Heart left ventricle (tissue), 16 donors: ENCODE measurements around the gene TAPBPL. TPM values are rescaled to one million over a fixed set of nuclear protein-coding genes. Genes with fewer than 3 reads are reported as not detected.
A peak's percentile ranks its signal among the peaks of the same experiment; 100 is the strongest.

Experiments
- ATAC-seq, 4 donors: fragments of 200-7000 bp; cut with Tn5 transposase; one replicate each; pipeline ENCODE4 v1.9.1; 2020 to 2022; ENCODE audit warnings: moderate library complexity in 4 of 4, mild to moderate bottlenecking in 3 of 4, moderate number of reproducible peaks in 1 of 4
- DNase-seq, 5 donors: peaks; one replicate each; pipeline ENCODE4 v3.0.0-alpha.2; 2020
- H3K27ac ChIP-seq, 12 donors: fragments of 200-600 bp; sonication (generic) in 4 of 12; one replicate each; pipeline versions ENCODE4 v1.5.0 to v1.8.0; 2016 to 2022; ENCODE audit warnings: mild to moderate bottlenecking in 2 of 12
- H3K27me3 ChIP-seq, 9 donors: fragments of 200-600 bp; sonication (generic) in 2 of 9; one replicate each; pipeline versions ENCODE4 v1.5.1 to v1.8.0; 2016 to 2022; ENCODE audit warnings: mild to moderate bottlenecking in 3 of 9
- H3K36me3 ChIP-seq, 9 donors: fragments of 200-600 bp; sonication (generic) in 2 of 9; one replicate each; pipeline versions ENCODE4 v1.5.0 to v1.8.0; 2018 to 2022; ENCODE audit warnings: mild to moderate bottlenecking in 2 of 9
- H3K4me1 ChIP-seq, 12 donors: fragments of 200-600 bp; sonication (generic) in 4 of 12; one replicate each; pipeline versions ENCODE4 v1.5.0 to v1.8.0; 2016 to 2022; ENCODE audit warnings: mild to moderate bottlenecking in 3 of 12
- H3K4me3 ChIP-seq, 12 donors: fragments of 200-600 bp; sonication (generic) in 4 of 12; one replicate each; pipeline versions ENCODE4 v1.5.0 to v1.8.0; 2017 to 2022; ENCODE audit warnings: mild to moderate bottlenecking in 9 of 12, moderate library complexity in 4 of 12
- H3K9me3 ChIP-seq, 12 donors: fragments of 200-600 bp; sonication (generic) in 4 of 12; one replicate each; pipeline versions ENCODE4 v1.5.0 to v1.8.0; 2016 to 2022; ENCODE audit warnings: mild to moderate bottlenecking in 1 of 12
- POLR2A ChIP-seq, 2 donors: fragments of 450-650 bp; IDR thresholded peaks; one replicate each; pipeline ENCODE4 v1.6.1; 2017; ENCODE audit warnings: antibody characterized with exemption in 2 of 2, mild to moderate bottlenecking in 2 of 2, moderate library complexity in 2 of 2
- WGBS, 4 donors: extraction: QIAGEN DNeasy Blood & Tissue Kit in 2 of 4; methylation state at CpG; one replicate each; pipeline versions ENCODE4 v1.1.5 to v1.1.7; 2013 to 2018; 5-methylcytosine and 5-hydroxymethylcytosine counted together
- intact Hi-C, 10 donors: fragments of 100-400 bp; cut with DNase I; formaldehyde crosslinking; loops; one replicate each; pipeline versions ENCODE4 v1.11.1 to v1.14.2; 2022
- polyA plus RNA-seq, 2 donors: library from polyadenylated mRNA; stranded (reverse); fragments of 200-250 nt; gene quantifications; one replicate each; pipeline ENCODE4 v1.2.3, GENCODE V29; 2013
- total RNA-seq, 9 donors: library from RNA; depleted of rRNA in 2 of 9; stranded (reverse); fragments of >200 nt in 2 of 9; fragmentation: NEBNext Ultra II Directional in 3 of 9; extraction: Animal tissue kit (Norgen Biotek cat#: 25700) in 3 of 9; gene quantifications; one replicate each; pipeline versions ENCODE4 v1.1.0 to v1.2.4, GENCODE V29; 2016 to 2023
- TF ChIP-seq, protein P1 (sequence below), 12 donors: fragments of 200-600 bp; sonication (generic) in 4 of 12; IDR thresholded peaks; one replicate each; pipeline versions ENCODE4 v1.5.0 to v1.8.0; 2018 to 2022; ENCODE audit warnings: antibody characterized with exemption in 12 of 12, mild to moderate bottlenecking in 5 of 12
- donor health status: ischemic (EF 13 %, LVEDD 7.1; RV severe dilation, severe dysfunction).
- donor health status: healthy with polysubstance abuse.
- donor health status: DM: no; HTN: yes; CAD: no.
- donor health status: DM: no; HTN: no; CAD: no.
- donor health status: ischemic (EF 25% LVEDD 6.9; RV normal size, moderate dysfunction).
- donor health status: ischemic (EF 25% LVEDD 5.7; RV mildly dilated, moderate dysfunction).
- donor health status: healthy.
- donor health status: DM: yes; HTN: yes; CAD: no.
- donor health status: ischemic (EF 35%, LVEDD 5.7; RV mildly dilated, moderate dysfunction).
- donor health status: nonischemic (EF 11% LVEDD 7.7; RV severe dilation, severe dysfunction).
- donor health status: DM: yes; HTN: yes; CAD: no.
- donor health status: PGD.
- donor health status: ischemic (EF 29% LVEDD 5.4; RV normal size, mild dysfunction).
- donor health status: nonischemic (EF 23%, LVEDD 6.1; RV moderate dilation, normal function).

Gene TAPBPL
- total and polyA plus RNA-seq, 11 donors = 5.4 to 55.6 (median 13.9) TPM

DNA sequence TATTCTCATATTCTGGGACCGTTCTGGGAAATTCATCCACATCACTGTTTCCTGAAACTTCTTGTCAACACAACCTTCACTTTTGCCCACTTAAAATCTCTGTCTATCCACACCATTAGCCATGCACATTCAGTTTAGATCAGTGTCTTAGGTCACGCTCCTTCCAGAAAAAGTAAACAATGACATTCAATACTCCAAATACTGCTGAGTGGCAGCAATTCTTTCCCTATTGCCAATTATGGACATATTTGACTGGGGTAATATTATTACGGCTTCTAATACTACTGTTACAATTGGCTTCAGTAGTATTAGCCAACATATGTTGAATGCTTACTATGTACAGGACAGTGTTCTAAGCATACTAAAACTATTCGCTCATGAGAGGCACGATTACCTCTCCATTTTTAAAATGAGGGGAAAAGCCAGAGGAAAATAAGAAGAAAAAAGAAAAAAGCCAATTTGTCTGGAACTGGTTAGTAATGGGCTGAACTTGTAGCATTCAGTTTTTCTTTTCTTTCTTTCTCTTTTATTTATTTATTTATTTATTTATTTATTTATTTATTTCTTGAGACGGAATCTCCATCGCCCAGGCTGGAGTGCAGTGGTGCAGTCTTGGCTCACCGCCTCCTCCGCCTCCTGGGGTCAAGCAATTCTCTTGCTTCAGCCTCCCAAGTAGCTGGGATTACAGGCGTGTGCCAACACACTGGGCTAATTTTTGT lies 44.4 kb upstream of the TAPBPL start:
- 95 to 96% (median 95%) methylated on average over 10 of the region's 10 CpGs for WGBS, 4 donors
- TF ChIP-seq, protein P1, sequence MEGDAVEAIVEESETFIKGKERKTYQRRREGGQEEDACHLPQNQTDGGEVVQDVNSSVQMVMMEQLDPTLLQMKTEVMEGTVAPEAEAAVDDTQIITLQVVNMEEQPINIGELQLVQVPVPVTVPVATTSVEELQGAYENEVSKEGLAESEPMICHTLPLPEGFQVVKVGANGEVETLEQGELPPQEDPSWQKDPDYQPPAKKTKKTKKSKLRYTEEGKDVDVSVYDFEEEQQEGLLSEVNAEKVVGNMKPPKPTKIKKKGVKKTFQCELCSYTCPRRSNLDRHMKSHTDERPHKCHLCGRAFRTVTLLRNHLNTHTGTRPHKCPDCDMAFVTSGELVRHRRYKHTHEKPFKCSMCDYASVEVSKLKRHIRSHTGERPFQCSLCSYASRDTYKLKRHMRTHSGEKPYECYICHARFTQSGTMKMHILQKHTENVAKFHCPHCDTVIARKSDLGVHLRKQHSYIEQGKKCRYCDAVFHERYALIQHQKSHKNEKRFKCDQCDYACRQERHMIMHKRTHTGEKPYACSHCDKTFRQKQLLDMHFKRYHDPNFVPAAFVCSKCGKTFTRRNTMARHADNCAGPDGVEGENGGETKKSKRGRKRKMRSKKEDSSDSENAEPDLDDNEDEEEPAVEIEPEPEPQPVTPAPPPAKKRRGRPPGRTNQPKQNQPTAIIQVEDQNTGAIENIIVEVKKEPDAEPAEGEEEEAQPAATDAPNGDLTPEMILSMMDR (IDR thresholded peaks at IDR 0.05) = no peak
- no peak for TF ChIP-seq POLR2A (IDR thresholded peaks at IDR 0.05)

DNA sequence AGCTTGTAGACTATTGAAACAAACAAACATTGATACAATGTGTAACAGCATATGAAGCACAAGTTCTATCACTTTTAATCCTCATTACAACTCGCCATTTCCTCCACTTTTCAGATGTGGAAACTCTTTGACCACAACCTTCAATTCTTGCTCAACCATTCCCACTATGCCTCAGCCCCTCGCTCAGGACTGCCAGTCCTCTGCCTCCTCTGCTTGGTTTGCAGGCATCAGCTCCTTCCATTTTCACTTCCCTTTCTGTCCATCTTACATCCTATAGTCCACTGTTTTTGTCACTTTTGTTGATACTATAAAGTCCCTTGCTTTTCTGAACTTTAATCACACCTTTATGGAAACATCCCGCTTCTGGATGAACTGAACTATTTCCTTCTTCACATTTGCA lies 35.2 kb upstream of the TAPBPL start:
- intact Hi-C loops = no loop called here
- 82 to 92% (median 87%) methylated on average over 3 of the region's 3 CpGs for WGBS, 4 donors
- peak in 3 of 4 donors; percentile 55 to 70 (median 69) for ATAC-seq

More for the DNA sequence above, 44.4 kb upstream of the TAPBPL start:
- Histone ChIP-seq H3K4me1 (no peaks in the 10 kb centered on the region), H3K9me3 (no peaks in the 10 kb centered on the region), H3K27me3 (no peaks in the 10 kb centered on the region), H3K36me3 (no peaks in the 10 kb centered on the region), H3K27ac (no peak overlapping the region), H3K4me3 (no peak overlapping the region)
- ATAC-seq (no peak), DNase-seq (no peak)
- intact Hi-C loops = no loop called here

DNA sequence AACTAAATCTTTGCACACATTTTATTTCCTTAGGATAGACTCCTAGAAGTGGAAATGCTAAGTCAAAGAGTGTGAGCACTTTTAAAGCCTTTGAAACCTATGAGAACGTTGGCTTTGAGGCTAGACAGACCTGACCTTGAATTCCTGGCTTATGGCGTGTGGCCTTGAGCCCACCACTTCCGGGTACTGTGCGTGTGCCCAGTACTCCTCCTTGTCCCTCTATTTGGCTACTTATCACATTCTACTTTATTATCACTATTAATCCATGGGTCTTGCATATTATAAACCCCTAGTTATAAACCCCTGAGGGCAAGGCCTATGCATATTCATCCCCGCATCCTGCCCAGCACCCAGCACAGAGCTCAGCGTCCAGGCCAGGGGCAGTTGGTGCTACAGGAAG lies 33.0 kb upstream of the TAPBPL start:
- TF ChIP-seq POLR2A (IDR thresholded peaks at IDR 0.05) = no peak
- TF ChIP-seq, protein P1 (IDR thresholded peaks at IDR 0.05) = no peak
- no peak for ATAC-seq

More for the DNA sequence above, 35.2 kb upstream of the TAPBPL start:
- TF ChIP-seq, protein P1 (IDR thresholded peaks at IDR 0.05) = no peak
- no peak for TF ChIP-seq POLR2A (IDR thresholded peaks at IDR 0.05)
- Histone ChIP-seq H3K36me3 (no peaks in the 10 kb centered on the region), H3K4me1 (peaks cover 0 to 13% (median 0%) of the 10 kb centered on the region in 12 donors), H3K27ac (peak overlapping the region in 1 of 12 donors; percentile 73), H3K9me3 (no peaks in the 10 kb centered on the region), H3K4me3 (no peak overlapping the region), H3K27me3 (no peaks in the 10 kb centered on the region)
- peak in 1 of 5 donors; percentile 47 for DNase-seq

DNA sequence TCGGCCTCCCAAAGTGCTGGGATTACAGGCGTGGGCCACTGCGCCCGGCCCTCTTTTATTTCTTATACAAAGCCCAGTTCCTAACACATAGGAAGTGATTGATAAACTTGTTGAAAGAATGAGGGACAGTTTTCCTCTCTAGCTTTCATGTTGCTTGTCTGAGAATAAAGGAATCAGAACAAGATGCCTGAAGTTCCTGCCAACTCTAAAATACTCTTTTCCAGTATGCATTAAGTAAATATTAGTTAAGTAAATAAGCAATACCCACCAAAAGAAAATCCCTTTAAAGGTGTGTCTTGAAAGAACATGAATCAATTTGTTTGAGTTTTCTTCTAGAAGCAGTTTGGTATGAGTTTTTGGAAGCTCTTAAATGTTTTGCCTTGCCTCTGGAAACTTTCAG lies 31.5 kb upstream of the TAPBPL start:
- TF ChIP-seq, protein P1 (IDR thresholded peaks at IDR 0.05) = no peak
- no peak for TF ChIP-seq POLR2A (IDR thresholded peaks at IDR 0.05)
- no peaks in the 10 kb centered on the region for H3K36me3 ChIP-seq
- H3K9me3 ChIP-seq = no peaks in the 10 kb centered on the region
- no peak for DNase-seq
- ATAC-seq = no peak
- no peak overlapping the region for H3K27ac ChIP-seq
- H3K27me3 ChIP-seq = no peaks in the 10 kb centered on the region
- no peak overlapping the region for H3K4me3 ChIP-seq
- 71 to 82% (median 75%) methylated on average over 4 of the region's 4 CpGs for WGBS, 4 donors
- intact Hi-C loops = loop anchor here in 9 of 10 donors (5.0 to 10.0 kb wide), 6 partner anchors 42 to 137 kb away; partner anchors contain the start of genes IFFO1 (in 3 of the 9) and GAPDH (in 2 of the 9)
- H3K4me1 ChIP-seq = peaks cover 0 to 21% (median 5%) of the 10 kb centered on the region in 12 donors

More for the DNA sequence above, 33.0 kb upstream of the TAPBPL start:
- Histone ChIP-seq H3K4me1 (peaks cover 0 to 19% (median 2%) of the 10 kb centered on the region in 12 donors), H3K27ac (no peak overlapping the region), H3K4me3 (no peak overlapping the region), H3K36me3 (no peaks in the 10 kb centered on the region), H3K27me3 (no peaks in the 10 kb centered on the region), H3K9me3 (no peaks in the 10 kb centered on the region)
- intact Hi-C loops = no loop called here
- DNase-seq = no peak
- 75 to 90% (median 83%) methylated on average over 6 of the region's 6 CpGs for WGBS, 4 donors
